Astrocyte of the spinal cord (primary cell): ENCODE results near the gene AKAP8L.

Source experiments
- DNase-seq: peaks from one replicate; pipeline ENCODE4 v3.0.0; 2011; ENCODE audit warnings: low read depth, low spot score
- H3K4me3 ChIP-seq: 2 replicates; pipeline ENCODE4 v1.5.1; 2011; ENCODE audit warnings: low read depth, mild to moderate bottlenecking, low read length, moderate library complexity
- in situ Hi-C: cut with HindIII; loops from 2 replicates; pipeline ENCODE4 v1.10.0; 2017; ENCODE audit warnings: low sequenced_read_pairs
- TF ChIP-seq, protein P1 (sequence below): IDR thresholded peaks from 2 replicates; pipeline ENCODE4 v1.5.1; 2012; ENCODE audit warnings: low read depth, mild to moderate bottlenecking, low read length, inconsistent platforms

The AKAP8L gene

DNA sequence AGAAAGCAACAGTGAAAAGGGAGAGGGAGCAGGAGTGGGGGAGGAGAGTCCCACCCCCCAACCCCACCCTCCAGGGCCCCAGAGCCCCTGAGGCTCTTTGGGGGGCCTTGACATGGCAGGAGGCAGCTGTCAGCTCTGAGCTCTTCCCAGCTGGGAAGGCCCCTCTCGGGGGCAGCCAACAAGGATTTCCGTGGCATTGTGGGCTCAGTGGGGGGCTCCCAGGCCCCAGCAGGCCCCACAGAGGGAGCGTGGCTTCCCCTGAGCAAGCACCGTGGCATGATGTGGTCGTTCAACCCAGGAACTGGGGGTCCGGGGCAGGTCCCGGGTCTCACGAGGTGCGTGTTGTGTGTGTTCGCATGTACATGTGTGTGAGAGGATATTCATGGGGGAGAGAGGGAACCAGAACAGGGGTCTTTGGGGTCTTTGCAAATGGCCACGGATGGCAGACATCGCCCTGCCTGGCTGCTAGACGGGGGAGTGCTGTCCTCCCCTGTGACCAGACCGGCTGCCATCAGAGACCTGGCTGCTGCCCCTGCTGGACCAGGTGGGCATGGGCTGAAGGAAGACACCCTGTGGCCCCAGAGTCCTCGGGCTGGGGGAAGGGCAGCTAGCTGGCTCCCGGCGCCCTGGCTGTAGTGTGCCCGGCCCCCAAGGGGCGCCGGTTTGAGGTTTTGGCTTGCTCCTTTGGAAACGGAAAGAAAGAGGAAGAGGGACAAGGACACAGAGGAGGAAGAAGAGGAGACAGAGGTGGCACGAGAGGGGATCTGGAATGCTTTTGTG is 3.7 kb upstream of the AKAP8L start:
- in situ Hi-C loops = no loop called here
- DNase-seq = no peak
- no peak overlapping the region for H3K4me3 ChIP-seq
- TF ChIP-seq, protein P1, sequence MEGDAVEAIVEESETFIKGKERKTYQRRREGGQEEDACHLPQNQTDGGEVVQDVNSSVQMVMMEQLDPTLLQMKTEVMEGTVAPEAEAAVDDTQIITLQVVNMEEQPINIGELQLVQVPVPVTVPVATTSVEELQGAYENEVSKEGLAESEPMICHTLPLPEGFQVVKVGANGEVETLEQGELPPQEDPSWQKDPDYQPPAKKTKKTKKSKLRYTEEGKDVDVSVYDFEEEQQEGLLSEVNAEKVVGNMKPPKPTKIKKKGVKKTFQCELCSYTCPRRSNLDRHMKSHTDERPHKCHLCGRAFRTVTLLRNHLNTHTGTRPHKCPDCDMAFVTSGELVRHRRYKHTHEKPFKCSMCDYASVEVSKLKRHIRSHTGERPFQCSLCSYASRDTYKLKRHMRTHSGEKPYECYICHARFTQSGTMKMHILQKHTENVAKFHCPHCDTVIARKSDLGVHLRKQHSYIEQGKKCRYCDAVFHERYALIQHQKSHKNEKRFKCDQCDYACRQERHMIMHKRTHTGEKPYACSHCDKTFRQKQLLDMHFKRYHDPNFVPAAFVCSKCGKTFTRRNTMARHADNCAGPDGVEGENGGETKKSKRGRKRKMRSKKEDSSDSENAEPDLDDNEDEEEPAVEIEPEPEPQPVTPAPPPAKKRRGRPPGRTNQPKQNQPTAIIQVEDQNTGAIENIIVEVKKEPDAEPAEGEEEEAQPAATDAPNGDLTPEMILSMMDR = no peak

- TF ChIP-seq, protein P1 = no peak
- H3K4me3 ChIP-seq = no peak overlapping the region
- in situ Hi-C loops = no loop called here
- DNase-seq = no peak
These were observed 3.0 kb upstream of the AKAP8L start for GRCh38 chr19:15421721-15422260.

GRCh38 chr19:15421136-15421695 is 2.4 kb upstream of the AKAP8L start:
- TF ChIP-seq, protein P1 = no peak
- no peak overlapping the region for H3K4me3 ChIP-seq
- DNase-seq = no peak
- in situ Hi-C loops = no loop called here

DNA sequence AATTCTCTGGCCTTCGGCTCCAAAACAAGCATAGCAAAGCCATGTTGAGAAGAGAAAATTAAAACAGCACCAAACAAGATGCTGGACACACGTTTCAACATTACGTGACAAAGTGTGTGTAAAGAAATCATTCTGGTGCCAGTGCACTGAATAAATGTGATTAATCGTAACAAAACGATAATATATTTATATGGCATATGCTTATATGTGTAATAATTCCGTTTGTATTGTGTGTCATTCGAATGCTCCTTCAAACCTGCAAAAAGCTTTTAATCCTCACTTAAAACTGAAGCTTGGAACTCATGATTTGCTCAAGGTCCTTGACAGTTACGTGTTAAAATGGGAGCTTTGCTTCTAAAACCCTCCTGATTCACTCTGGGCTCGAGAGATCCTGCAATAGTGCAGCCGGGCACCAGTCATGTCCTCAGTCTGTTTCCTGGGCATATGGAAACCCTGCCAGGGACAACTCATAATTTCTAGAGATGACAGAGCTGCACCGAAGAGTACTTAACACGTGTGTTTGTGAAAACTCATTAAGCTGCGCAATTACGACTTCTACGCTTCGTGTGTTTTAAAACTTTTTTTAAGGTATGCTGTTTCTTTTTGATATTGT is 731 bp upstream of the AKAP8L start:
- no peak for DNase-seq
- TF ChIP-seq, protein P1 = no peak
- in situ Hi-C loops = no loop called here
- H3K4me3 ChIP-seq = peak overlapping the region; percentile 52

DNA sequence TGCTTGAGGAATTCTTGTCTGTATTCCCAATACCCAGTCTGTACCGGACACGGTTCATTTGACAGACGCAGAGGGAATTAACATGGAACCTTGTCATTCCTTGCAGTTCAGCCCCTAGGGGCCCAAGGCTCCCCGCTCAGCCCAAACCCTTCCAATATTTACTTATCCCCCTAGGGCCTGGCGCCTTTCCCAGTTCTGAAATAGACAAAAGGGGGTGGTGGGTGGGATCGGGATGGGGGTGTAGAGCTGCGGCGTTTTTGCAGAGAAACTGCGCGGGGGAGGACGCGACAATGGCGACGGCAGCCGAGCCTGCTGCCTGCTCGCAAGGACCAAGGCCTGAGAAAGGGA is 583 bp downstream of the AKAP8L start:
- DNase-seq = peak; percentile 54
- TF ChIP-seq, protein P1 = no peak
- H3K4me3 ChIP-seq = peak overlapping the region; percentile 65
- in situ Hi-C loops = no loop called here

- peak overlapping the region; percentile 65 for H3K4me3 ChIP-seq
- in situ Hi-C loops = no loop called here
- TF ChIP-seq, protein P1 = no peak
- DNase-seq = peak; percentile 38
These were observed 1.1 kb downstream of the AKAP8L start for GRCh38 chr19:15417699-15418098.
